ENCODE measurements around the gene CRYM.
A peak's percentile ranks its signal among the peaks of the same experiment; 100 is the strongest.

CRYM gene

DNA sequence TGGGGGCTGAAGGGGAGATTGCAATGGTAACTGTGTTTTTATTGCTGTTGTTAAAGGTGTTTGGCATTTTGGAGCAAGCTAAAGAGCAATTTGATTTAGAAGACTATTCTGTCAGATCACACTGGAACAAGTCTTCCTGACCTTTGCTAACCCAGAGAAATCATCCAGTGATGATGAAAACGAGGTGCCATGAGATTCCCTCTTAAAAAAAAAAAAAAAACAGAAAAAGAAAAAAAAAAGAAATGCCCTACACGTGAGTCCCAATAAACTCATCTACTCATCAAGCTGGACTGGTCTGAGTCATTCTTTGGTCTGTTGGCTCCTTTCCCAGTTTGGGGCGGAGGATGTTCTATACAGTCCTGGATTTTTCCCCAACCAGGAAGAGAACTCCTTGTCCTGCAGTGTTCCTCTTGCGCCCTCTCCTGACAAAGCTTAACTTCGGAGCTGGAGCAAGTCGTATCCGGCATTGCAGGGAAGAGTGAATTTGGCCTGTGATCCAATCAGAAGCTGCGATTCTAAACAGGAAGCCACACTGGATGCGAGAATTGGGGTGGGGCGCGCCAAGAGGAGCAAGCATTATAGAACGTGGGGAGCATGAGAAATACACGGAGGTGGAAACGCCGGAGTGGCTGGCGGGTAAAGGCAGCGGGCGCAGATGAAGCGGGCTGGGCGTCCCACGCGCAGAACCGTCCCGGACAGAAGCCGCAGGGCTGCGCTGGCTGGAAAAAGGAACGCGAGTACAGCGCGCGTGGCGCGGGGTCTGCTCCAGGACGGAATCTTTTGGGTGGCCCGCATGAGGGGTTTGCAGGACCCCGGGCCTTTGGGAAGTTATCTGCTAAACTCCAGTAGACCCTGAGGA lies 22.4 kb upstream of the CRYM start (continued):
- TF ChIP-seq SALL2 (tag by site-specific recombination; IDR thresholded peaks at IDR 0.05; ENCODE audit: borderline replicate concordance) (no peak), INSM2 (tag by site-specific recombination; IDR thresholded peaks at IDR 0.05) (0 out of 2 replicates have a peak, but pooled peaks have one; percentile 27), ZNF19 (tag by site-specific recombination; IDR thresholded peaks at IDR 0.05; ENCODE audit: low read depth) (no peak), ZNF654 (tag by site-specific recombination; IDR thresholded peaks at IDR 0.05; ENCODE audit: low read depth) (peak; percentile 100), ZNF624 (tag by site-specific recombination; IDR thresholded peaks at IDR 0.05) (no peak), ZNF391 (tag by site-specific recombination; IDR thresholded peaks at IDR 0.05; ENCODE audit: borderline replicate concordance, low read depth) (no peak), ZNF121 (tag by site-specific recombination; IDR thresholded peaks at IDR 0.05) (no peak), SP3 (tag by site-specific recombination; IDR thresholded peaks at IDR 0.05) (peak; percentile 52), ZNF488 (tag by site-specific recombination; IDR thresholded peaks at IDR 0.05) (no peak), ZNF548 (tag by site-specific recombination; IDR thresholded peaks at IDR 0.05) (no peak), ZNF621 (tag by site-specific recombination; IDR thresholded peaks at IDR 0.05) (no peak), ZNF777 (tag by site-specific recombination; IDR thresholded peaks at IDR 0.05; ENCODE audit: borderline replicate concordance) (no peak), ZNF394 (tag by site-specific recombination; IDR thresholded peaks at IDR 0.05; ENCODE audit: borderline replicate concordance) (no peak; the same call in 1 of the 2 replicates), ZNF2 (tag by site-specific recombination; IDR thresholded peaks at IDR 0.05) (no peak; the same call in 1 of the 2 replicates), ZXDB (tag by site-specific recombination; IDR thresholded peaks at IDR 0.05) (peak; percentile 84; the same call in 1 of the 2 replicates), ZNF214 (tag by site-specific recombination; IDR thresholded peaks at IDR 0.05; ENCODE audit: borderline replicate concordance) (no peak), ZIC2 (tag by site-specific recombination; IDR thresholded peaks at IDR 0.05) (0 out of 2 replicates have a peak, but pooled peaks have one; percentile 11), ZNF354C (tag by site-specific recombination; IDR thresholded peaks at IDR 0.05; ENCODE audit: borderline replicate concordance, low read depth) (no peak), KLF10 (tag by site-specific recombination; IDR thresholded peaks at IDR 0.05) (peak; percentile 78), ZNF701 (tag by site-specific recombination; IDR thresholded peaks at IDR 0.05) (no peak), RBAK (tag by site-specific recombination; IDR thresholded peaks at IDR 0.05) (no peak), ZNF585B (tag by site-specific recombination; IDR thresholded peaks at IDR 0.05) (no peak), GFI1B (tag by site-specific recombination; IDR thresholded peaks at IDR 0.05) (no peak), ZNF133 (tag by site-specific recombination; IDR thresholded peaks at IDR 0.05) (no peak), ZNF560 (tag by site-specific recombination; IDR thresholded peaks at IDR 0.05; ENCODE audit: borderline replicate concordance) (no peak), ZNF248 (tag by site-specific recombination; IDR thresholded peaks at IDR 0.05) (no peak), ZNF175 (tag by site-specific recombination; IDR thresholded peaks at IDR 0.05) (no peak), SCRT1 (tag by site-specific recombination; IDR thresholded peaks at IDR 0.05; ENCODE audit: borderline replicate concordance) (no peak), ZFP69B (tag by site-specific recombination; IDR thresholded peaks at IDR 0.05) (peak; percentile 91)
- TF ChIP-seq, protein P1, sequence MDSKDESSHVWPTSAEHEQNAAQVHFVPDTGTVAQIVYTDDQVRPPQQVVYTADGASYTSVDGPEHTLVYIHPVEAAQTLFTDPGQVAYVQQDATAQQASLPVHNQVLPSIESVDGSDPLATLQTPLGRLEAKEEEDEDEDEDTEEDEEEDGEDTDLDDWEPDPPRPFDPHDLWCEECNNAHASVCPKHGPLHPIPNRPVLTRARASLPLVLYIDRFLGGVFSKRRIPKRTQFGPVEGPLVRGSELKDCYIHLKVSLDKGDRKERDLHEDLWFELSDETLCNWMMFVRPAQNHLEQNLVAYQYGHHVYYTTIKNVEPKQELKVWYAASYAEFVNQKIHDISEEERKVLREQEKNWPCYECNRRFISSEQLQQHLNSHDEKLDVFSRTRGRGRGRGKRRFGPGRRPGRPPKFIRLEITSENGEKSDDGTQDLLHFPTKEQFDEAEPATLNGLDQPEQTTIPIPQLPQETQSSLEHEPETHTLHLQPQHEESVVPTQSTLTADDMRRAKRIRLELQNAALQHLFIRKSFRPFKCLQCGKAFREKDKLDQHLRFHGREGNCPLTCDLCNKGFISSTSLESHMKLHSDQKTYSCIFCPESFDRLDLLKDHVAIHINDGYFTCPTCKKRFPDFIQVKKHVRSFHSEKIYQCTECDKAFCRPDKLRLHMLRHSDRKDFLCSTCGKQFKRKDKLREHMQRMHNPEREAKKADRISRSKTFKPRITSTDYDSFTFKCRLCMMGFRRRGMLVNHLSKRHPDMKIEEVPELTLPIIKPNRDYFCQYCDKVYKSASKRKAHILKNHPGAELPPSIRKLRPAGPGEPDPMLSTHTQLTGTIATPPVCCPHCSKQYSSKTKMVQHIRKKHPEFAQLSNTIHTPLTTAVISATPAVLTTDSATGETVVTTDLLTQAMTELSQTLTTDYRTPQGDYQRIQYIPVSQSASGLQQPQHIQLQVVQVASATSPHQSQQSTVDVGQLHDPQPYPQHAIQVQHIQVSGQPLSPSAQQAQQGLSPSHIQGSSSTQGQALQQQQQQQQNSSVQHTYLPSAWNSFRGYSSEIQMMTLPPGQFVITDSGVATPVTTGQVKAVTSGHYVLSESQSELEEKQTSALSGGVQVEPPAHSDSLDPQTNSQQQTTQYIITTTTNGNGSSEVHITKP (tag by site-specific recombination; IDR thresholded peaks at IDR 0.05), result peak; percentile 92
- TF ChIP-seq, protein P2, sequence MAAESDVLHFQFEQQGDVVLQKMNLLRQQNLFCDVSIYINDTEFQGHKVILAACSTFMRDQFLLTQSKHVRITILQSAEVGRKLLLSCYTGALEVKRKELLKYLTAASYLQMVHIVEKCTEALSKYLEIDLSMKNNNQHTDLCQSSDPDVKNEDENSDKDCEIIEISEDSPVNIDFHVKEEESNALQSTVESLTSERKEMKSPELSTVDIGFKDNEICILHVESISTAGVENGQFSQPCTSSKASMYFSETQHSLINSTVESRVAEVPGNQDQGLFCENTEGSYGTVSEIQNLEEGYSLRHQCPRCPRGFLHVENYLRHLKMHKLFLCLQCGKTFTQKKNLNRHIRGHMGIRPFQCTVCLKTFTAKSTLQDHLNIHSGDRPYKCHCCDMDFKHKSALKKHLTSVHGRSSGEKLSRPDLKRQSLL (tag by site-specific recombination; IDR thresholded peaks at IDR 0.05), result no peak
- TF ChIP-seq, protein P3, sequence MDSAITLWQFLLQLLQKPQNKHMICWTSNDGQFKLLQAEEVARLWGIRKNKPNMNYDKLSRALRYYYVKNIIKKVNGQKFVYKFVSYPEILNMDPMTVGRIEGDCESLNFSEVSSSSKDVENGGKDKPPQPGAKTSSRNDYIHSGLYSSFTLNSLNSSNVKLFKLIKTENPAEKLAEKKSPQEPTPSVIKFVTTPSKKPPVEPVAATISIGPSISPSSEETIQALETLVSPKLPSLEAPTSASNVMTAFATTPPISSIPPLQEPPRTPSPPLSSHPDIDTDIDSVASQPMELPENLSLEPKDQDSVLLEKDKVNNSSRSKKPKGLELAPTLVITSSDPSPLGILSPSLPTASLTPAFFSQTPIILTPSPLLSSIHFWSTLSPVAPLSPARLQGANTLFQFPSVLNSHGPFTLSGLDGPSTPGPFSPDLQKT (IDR thresholded peaks at IDR 0.05; ENCODE audit: borderline replicate concordance, low read depth, low read length), result no peak
